Ovary (tissue), 3 donors: ENCODE results near the gene FANCC.

Experiments
- EP300 ChIP-seq: sonication (generic); formaldehyde crosslinking; IDR thresholded peaks from one replicate; pipeline ENCODE4 v1.6.1; 2017; ENCODE audit warnings: antibody characterized with exemption
- POLR2A ChIP-seq: fragments of 450-650 bp; IDR thresholded peaks from one replicate; pipeline ENCODE4 v1.6.1; 2017; ENCODE audit warnings: antibody characterized with exemption, mild to moderate bottlenecking, moderate library complexity
- TF ChIP-seq, protein P1 (sequence below), 3 donors: fragments of 450-650 bp in 2 of 3; fragments of 200-600 bp in 1 of 3; IDR thresholded peaks; one replicate each; pipeline versions ENCODE4 v1.5.1 to v1.8.0; 2016 to 2022; ENCODE audit warnings: antibody characterized with exemption in 3 of 3, mild to moderate bottlenecking in 1 of 3
- donor health status: DM: no; HTN: no; CAD: no.

DNA sequence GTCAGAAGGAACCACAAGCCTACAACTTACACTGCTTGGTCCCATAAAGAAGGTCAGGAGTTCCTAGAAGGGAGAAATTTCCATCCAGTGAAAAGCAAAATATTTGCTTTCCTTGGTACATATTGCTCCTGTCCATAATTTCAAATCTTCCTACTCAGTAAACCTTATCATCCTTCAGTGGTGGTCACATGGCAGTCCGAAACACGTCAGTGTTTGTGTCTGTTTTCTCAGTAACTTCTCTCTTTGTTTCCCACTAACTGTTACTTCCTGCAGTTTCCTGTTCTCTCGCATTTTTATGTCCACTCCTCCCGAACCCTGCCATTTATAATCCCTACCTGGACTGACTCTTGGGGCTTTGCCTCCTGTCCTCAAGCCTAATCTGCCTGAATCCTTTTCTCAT is 129.1 kb downstream of the FANCC start:
- TF ChIP-seq, protein P1, sequence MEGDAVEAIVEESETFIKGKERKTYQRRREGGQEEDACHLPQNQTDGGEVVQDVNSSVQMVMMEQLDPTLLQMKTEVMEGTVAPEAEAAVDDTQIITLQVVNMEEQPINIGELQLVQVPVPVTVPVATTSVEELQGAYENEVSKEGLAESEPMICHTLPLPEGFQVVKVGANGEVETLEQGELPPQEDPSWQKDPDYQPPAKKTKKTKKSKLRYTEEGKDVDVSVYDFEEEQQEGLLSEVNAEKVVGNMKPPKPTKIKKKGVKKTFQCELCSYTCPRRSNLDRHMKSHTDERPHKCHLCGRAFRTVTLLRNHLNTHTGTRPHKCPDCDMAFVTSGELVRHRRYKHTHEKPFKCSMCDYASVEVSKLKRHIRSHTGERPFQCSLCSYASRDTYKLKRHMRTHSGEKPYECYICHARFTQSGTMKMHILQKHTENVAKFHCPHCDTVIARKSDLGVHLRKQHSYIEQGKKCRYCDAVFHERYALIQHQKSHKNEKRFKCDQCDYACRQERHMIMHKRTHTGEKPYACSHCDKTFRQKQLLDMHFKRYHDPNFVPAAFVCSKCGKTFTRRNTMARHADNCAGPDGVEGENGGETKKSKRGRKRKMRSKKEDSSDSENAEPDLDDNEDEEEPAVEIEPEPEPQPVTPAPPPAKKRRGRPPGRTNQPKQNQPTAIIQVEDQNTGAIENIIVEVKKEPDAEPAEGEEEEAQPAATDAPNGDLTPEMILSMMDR (IDR thresholded peaks at IDR 0.05): no peak
- no peak for TF ChIP-seq EP300
- TF ChIP-seq POLR2A: no peak
